PC-9 (cell line): Measurements from ENCODE around the gene GPS1. TPM values are rescaled to one million over a fixed set of nuclear protein-coding genes. Genes with fewer than 3 reads are reported as not detected.

Experiments used
- BruUV-seq: library from RNA; stranded (reverse); fragments of 400-500 nt; replicated peaks from 2 replicates; lab custom pipeline; 2021; lab: Mats Ljungman, UMichigan
- CTCF ChIA-PET: fragments of 300-600 bp; sonication (Branson Sonifier 250); formaldehyde crosslinking; loops from one replicate; lab custom pipeline; 2022; ENCODE audit warnings: antibody characterized with exemption; lab: Charles Lee
- POLR2A ChIA-PET: fragments of 300-600 bp; sonication (Branson Sonifier 250); formaldehyde crosslinking; loops from one replicate; lab custom pipeline; 2022; ENCODE audit warnings: antibody characterized with exemption; ENCODE audit not compliant: unreplicated experiment; lab: Charles Lee
- DNase-seq, 2 experiments: peaks; one replicate each; pipeline versions ENCODE4 v3.0.0 to v3.0.0-alpha.2; 2015 to 2022; ENCODE audit warnings: mixed read lengths in 1 of 2
- H2AFZ ChIP-seq: fragments of 200-600 bp; sonication (generic); 2 replicates; pipeline ENCODE4 v1.8.1; 2017; ENCODE audit warnings: antibody characterized with exemption
- H3F3A ChIP-seq: fragments of 200-600 bp; sonication (generic); 2 replicates; pipeline ENCODE4 v1.8.1; 2017; ENCODE audit warnings: antibody characterized with exemption, mild to moderate bottlenecking, low read depth; ENCODE audit not compliant: insufficient read depth
- H3K27ac ChIP-seq: fragments of 200-600 bp; sonication (generic); 2 replicates; pipeline ENCODE4 v1.6.1; 2016; ENCODE audit warnings: mixed run types
- H3K27me3 ChIP-seq: fragments of 200-600 bp; sonication (generic); 2 replicates; pipeline ENCODE4 v1.6.1; 2016; ENCODE audit warnings: low read depth, mixed run types; ENCODE audit not compliant: insufficient read depth
- H3K36me3 ChIP-seq: fragments of 200-600 bp; sonication (generic); 2 replicates; pipeline ENCODE4 v1.6.1; 2016; ENCODE audit warnings: low read depth, mixed run types
- H3K4me1 ChIP-seq: fragments of 200-600 bp; sonication (generic); replicated peaks from 2 replicates; pipeline ENCODE4 v1.6.1; 2016; ENCODE audit warnings: mixed run types; ENCODE audit not compliant: insufficient read depth
- H3K4me2 ChIP-seq: fragments of 200-600 bp; sonication (generic); 2 replicates; pipeline ENCODE4 v1.6.1; 2017; ENCODE audit warnings: mixed run types
- H3K4me3 ChIP-seq: fragments of 200-600 bp; sonication (generic); 2 replicates; pipeline ENCODE4 v1.6.1; 2016; ENCODE audit warnings: mixed run types
- H3K79me2 ChIP-seq: fragments of 200-600 bp; sonication (generic); 2 replicates; pipeline ENCODE4 v1.6.1; 2017; ENCODE audit warnings: low read depth, mixed run types
- H3K9me2 ChIP-seq: fragments of 200-600 bp; sonication (generic); 2 replicates; pipeline ENCODE4 v1.8.1; 2017; ENCODE audit warnings: mild to moderate bottlenecking; ENCODE audit not compliant: insufficient read depth
- H3K9me3 ChIP-seq: fragments of 200-600 bp; sonication (generic); 2 replicates; pipeline ENCODE4 v1.8.1; 2016; ENCODE audit warnings: low read depth; ENCODE audit not compliant: insufficient read depth
- H4K20me1 ChIP-seq: fragments of 200-600 bp; sonication (generic); 2 replicates; pipeline ENCODE4 v1.8.1; 2017; ENCODE audit not compliant: insufficient read depth
- EZH2 ChIP-seq: fragments of 200-600 bp; sonication (generic); IDR thresholded peaks from 2 replicates; pipeline ENCODE4 v1.8.0; 2017; ENCODE audit warnings: antibody characterized with exemption, low read depth
- intact Hi-C: fragments of 100-400 bp; cut with micrococcal nuclease; formaldehyde crosslinking; loops from one replicate; pipeline ENCODE4 v1.10.0; 2022; ENCODE audit not compliant: unreplicated experiment
- total RNA-seq: library from RNA; stranded (reverse); gene quantifications from 2 replicates; pipeline ENCODE4 v1.2.3, GENCODE V29; 2021
- TF ChIP-seq, protein P1 (sequence below): fragments of 200-600 bp; sonication (generic); conservative IDR thresholded peaks from 2 replicates; pipeline ENCODE4 v1.6.1; 2017; ENCODE audit warnings: mixed run types, antibody characterized with exemption, mild to moderate bottlenecking, moderate library complexity

Gene GPS1
- total RNA-seq, 1 experiment from 2014 or later = 121 TPM

DNA sequence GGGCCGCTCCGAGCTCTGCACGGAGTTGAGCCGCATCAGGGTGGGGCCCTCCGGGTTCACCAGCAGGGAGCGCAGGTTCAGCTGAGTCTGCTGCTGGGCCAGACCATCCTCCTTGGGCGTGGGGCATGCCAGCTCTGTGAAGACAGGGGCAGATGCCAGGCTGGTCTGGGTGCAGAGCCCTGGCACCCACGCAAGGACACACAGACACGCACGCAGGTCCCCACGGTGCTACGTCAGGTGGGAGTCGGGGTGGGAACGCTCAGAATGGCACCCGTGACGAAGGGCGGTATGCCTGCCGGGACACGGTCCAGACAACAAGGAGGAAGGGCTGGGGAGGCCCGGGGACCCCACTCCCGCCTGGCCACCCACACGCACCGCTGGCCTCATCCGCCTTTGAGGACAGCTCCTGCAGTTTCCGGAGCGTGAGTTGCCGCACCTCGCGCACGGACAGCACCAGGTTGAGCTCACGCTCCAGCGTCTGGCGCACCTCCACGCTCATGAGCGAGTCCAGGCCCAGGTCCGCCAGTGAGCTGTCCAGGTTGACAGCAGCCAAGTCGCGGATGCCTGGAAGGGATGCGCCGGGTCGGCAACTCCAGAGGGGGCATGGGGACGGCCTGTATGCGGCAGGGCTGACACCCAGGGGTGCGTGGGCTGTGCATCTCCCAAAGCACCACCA is 29.2 kb downstream of the GPS1 start:
- no peak for DNase-seq
- Histone ChIP-seq H3K4me3 (no peak overlapping the region), H3K27me3 (no peaks in the 10 kb centered on the region), H3K79me2 (no peaks in the 10 kb centered on the region), H3K4me1 (no peaks in the 10 kb centered on the region), H3K9me2 (no peaks in the 10 kb centered on the region), H3K9me3 (no peaks in the 10 kb centered on the region), H3K36me3 (no peaks in the 10 kb centered on the region), H3K27ac (no peak overlapping the region), H2AFZ (no peak overlapping the region), H3F3A (peaks cover 17% of the 10 kb centered on the region), H4K20me1 (peaks cover 14% of the 10 kb centered on the region), H3K4me2 (no peak overlapping the region)
- TF ChIP-seq EZH2 = no peak
- TF ChIP-seq, protein P1, sequence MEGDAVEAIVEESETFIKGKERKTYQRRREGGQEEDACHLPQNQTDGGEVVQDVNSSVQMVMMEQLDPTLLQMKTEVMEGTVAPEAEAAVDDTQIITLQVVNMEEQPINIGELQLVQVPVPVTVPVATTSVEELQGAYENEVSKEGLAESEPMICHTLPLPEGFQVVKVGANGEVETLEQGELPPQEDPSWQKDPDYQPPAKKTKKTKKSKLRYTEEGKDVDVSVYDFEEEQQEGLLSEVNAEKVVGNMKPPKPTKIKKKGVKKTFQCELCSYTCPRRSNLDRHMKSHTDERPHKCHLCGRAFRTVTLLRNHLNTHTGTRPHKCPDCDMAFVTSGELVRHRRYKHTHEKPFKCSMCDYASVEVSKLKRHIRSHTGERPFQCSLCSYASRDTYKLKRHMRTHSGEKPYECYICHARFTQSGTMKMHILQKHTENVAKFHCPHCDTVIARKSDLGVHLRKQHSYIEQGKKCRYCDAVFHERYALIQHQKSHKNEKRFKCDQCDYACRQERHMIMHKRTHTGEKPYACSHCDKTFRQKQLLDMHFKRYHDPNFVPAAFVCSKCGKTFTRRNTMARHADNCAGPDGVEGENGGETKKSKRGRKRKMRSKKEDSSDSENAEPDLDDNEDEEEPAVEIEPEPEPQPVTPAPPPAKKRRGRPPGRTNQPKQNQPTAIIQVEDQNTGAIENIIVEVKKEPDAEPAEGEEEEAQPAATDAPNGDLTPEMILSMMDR = no peak
- intact Hi-C loops = no loop called here
- ChIA-PET CTCF (no interaction called here), POLR2A (no interaction called here)
- no TSS peak for BruUV-seq

DNA sequence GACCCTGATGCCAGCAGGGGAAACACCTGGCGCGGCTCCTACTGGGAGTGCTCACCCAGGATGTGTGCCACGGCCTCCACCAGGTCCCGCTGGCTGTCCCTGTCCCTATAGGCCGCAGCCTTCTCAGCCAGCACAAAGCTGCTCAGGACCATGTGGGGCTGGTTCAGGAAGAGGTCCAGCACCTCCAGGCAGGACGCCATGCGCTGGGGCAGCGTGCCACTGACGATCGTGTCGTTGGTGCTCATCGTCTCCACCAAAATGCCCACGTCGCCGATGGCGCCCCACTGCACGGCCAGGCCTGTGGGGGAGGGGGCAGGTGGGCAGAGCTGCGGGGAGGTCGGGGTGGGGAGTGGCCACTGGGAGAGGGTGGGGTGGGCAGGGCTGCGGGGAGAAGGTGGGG is 29.8 kb downstream of the GPS1 start:
- H3K36me3 ChIP-seq = no peaks in the 10 kb centered on the region
- intact Hi-C loops = no loop called here
- peaks cover 11% of the 10 kb centered on the region for H3F3A ChIP-seq
- no peaks in the 10 kb centered on the region for H3K9me3 ChIP-seq
- H3K4me2 ChIP-seq = no peak overlapping the region
- H3K27ac ChIP-seq = no peak overlapping the region
- no TSS peak for BruUV-seq
- POLR2A ChIA-PET = no interaction called here
- no peak overlapping the region for H2AFZ ChIP-seq
- no peaks in the 10 kb centered on the region for H3K9me2 ChIP-seq
- CTCF ChIA-PET = no interaction called here
- H4K20me1 ChIP-seq = peaks cover 14% of the 10 kb centered on the region
- DNase-seq = no peak
- H3K4me3 ChIP-seq = no peak overlapping the region
- H3K4me1 ChIP-seq = no peaks in the 10 kb centered on the region
- TF ChIP-seq, protein P1 = no peak
- no peak for TF ChIP-seq EZH2
- H3K79me2 ChIP-seq = no peaks in the 10 kb centered on the region
- H3K27me3 ChIP-seq = no peaks in the 10 kb centered on the region

GRCh38 chr17:82081966-82082365 is 30.3 kb downstream of the GPS1 start:
- Histone ChIP-seq H3K79me2 (no peaks in the 10 kb centered on the region), H3K9me3 (no peaks in the 10 kb centered on the region), H3K9me2 (no peaks in the 10 kb centered on the region), H2AFZ (no peak overlapping the region), H3K27ac (no peak overlapping the region), H3F3A (peaks cover 7% of the 10 kb centered on the region; the same call in 1 of the 2 replicates), H3K4me3 (no peak overlapping the region), H3K36me3 (no peaks in the 10 kb centered on the region), H3K27me3 (no peaks in the 10 kb centered on the region), H4K20me1 (peaks cover 14% of the 10 kb centered on the region), H3K4me1 (no peaks in the 10 kb centered on the region), H3K4me2 (no peak overlapping the region)
- TF ChIP-seq, protein P1 = no peak
- TF ChIP-seq EZH2 = no peak
- intact Hi-C loops = no loop called here
- ChIA-PET POLR2A (no interaction called here), CTCF (no interaction called here)
- DNase-seq = no peak
- BruUV-seq = no TSS peak
